K562 (cell line): ENCODE data around the gene TMEM69. TPM values are rescaled to one million over a fixed set of nuclear protein-coding genes. Genes with fewer than 3 reads are reported as not detected.
A peak's percentile ranks its signal among the peaks of the same experiment; 100 is the strongest.

Experiments used
- ATAC-seq: fragments of 200-7000 bp; cut with Tn5 transposase; 3 replicates; pipeline ENCODE4 v1.9.1; 2020; ENCODE audit warnings: moderate library complexity
- BruUV-seq: library from RNA; stranded (reverse); fragments of 400-500 nt; replicated peaks from 2 replicates; lab custom pipeline; 2021; lab: Mats Ljungman, UMichigan
- CTCF ChIA-PET: fragments of 300-600 bp; formaldehyde crosslinking; extraction: SDS; loops from one replicate; lab custom pipeline; 2021; ENCODE audit warnings: low intra/inter-chr PET ratio; lab: Yijun Ruan, JAX
- POLR2A ChIA-PET: fragments of 300-600, 350-650 bp; sonication (Branson Sonifier 250); formaldehyde crosslinking; extraction: SDS; loops from one replicate; lab custom pipeline; 2021; ENCODE audit warnings: antibody characterized with exemption, inconsistent platforms; lab: Yijun Ruan, JAX
- DNase-seq, 4 experiments: peaks; one replicate each; pipeline versions ENCODE4 v3.0.0 to v3.0.0-alpha.2; 2011 to 2018; ENCODE audit warnings: low spot score in 3 of 4, mixed read lengths in 3 of 4; ENCODE audit errors: extremely low read depth in 1 of 4
- FAIRE-seq: peaks from 2 replicates; lab custom pipeline; 2011; peaks lifted over from hg19 to GRCh38; lab: Jason Lieb, UNC
- H2AFZ ChIP-seq: 2 replicates; pipeline ENCODE4 v1.6.0; 2011; ENCODE audit warnings: low read depth, low read length, control low read depth, inconsistent platforms
- H3K27ac ChIP-seq: fragments of 200-600 bp; 3 replicates; pipeline ENCODE4 v1.8.0; 2011; ENCODE audit warnings: low read depth, mild to moderate bottlenecking, control low read depth, inconsistent platforms, low read length, moderate library complexity, mixed read lengths; ENCODE audit errors: extremely low read depth
- H3K27me3 ChIP-seq, 2 experiments: fragments of 300-600 bp in 1 of 2; 2 replicates in 1 of 2; 3 replicates in 1 of 2; pipeline versions ENCODE4 v1.6.0 to v1.8.0; 2011; ENCODE audit warnings: inconsistent platforms in 2 of 2, low read length in 2 of 2, mild to moderate bottlenecking in 1 of 2, mixed read lengths in 1 of 2, moderate library complexity in 1 of 2; ENCODE audit not compliant: control insufficient read depth in 2 of 2, insufficient read depth in 2 of 2
- H3K36me3 ChIP-seq: fragments of 300-600 bp; 3 replicates; pipeline ENCODE4 v1.8.0; 2011; ENCODE audit warnings: mild to moderate bottlenecking, low read length, inconsistent platforms; ENCODE audit not compliant: control insufficient read depth, insufficient read depth
- H3K4me1 ChIP-seq, 2 experiments: fragments of 200-600 bp in 1 of 2; replicated peaks in 1 of 2; 2 replicates in 1 of 2; 3 replicates in 1 of 2; pipeline versions ENCODE4 v1.5.1 to v1.8.0; 2011; ENCODE audit warnings: inconsistent platforms in 2 of 2, low read length in 2 of 2, mild to moderate bottlenecking in 1 of 2, mixed read lengths in 1 of 2, moderate library complexity in 1 of 2; ENCODE audit not compliant: control insufficient read depth in 2 of 2, insufficient read depth in 2 of 2
- H3K4me2 ChIP-seq: 2 replicates; pipeline ENCODE4 v1.6.1; 2011; ENCODE audit warnings: low read length, control low read depth, inconsistent platforms, mixed read lengths; ENCODE audit not compliant: insufficient read depth
- H3K4me3 ChIP-seq: fragments of 200-600 bp; sonication (generic), shearing (Covaris generic); 2 replicates; pipeline ENCODE4 v1.5.1; 2016; ENCODE audit warnings: control low read depth, inconsistent platforms
- H3K79me2 ChIP-seq: fragments of 200-600 bp; 3 replicates; pipeline ENCODE4 v1.8.0; 2011; ENCODE audit warnings: low read length, inconsistent platforms; ENCODE audit not compliant: control insufficient read depth, insufficient read depth
- H3K9ac ChIP-seq, 2 experiments: 2 replicates each; pipeline versions ENCODE4 v1.6.0 to v1.6.1; 2011; ENCODE audit warnings: low read depth in 2 of 2, low read length in 2 of 2, control low read depth in 1 of 2, inconsistent platforms in 1 of 2, mild to moderate bottlenecking in 1 of 2, mixed read lengths in 1 of 2; ENCODE audit not compliant: insufficient read depth in 1 of 2
- H3K9me1 ChIP-seq: one replicate; pipeline ENCODE4 v1.6.0; 2011; ENCODE audit warnings: inconsistent platforms, mild to moderate bottlenecking, low read length, moderate library complexity; ENCODE audit not compliant: control insufficient read depth, insufficient read depth
- H3K9me3 ChIP-seq: replicated peaks from 2 replicates; pipeline ENCODE4 v1.5.1; 2011; ENCODE audit warnings: low read depth, low read length, inconsistent platforms; ENCODE audit not compliant: control insufficient read depth, insufficient read depth
- H4K20me1 ChIP-seq: replicated peaks from 2 replicates; pipeline ENCODE4 v1.6.1; 2011; ENCODE audit warnings: low read length, inconsistent platforms, mixed read lengths; ENCODE audit not compliant: control insufficient read depth, insufficient read depth
- ARNT ChIP-seq, 2 experiments: fragments of 450-650 bp; IDR thresholded peaks; 2 replicates each; pipeline ENCODE4 v1.6.1; 2016; ENCODE audit warnings: mild to moderate bottlenecking in 1 of 2
- CBFA2T3 ChIP-seq: fragments of 450-650 bp; IDR thresholded peaks from 2 replicates; pipeline ENCODE4 v1.6.1; 2017
- CREB1 ChIP-seq, 2 experiments: sonication (generic) in 1 of 2; formaldehyde crosslinking in 1 of 2; IDR thresholded peaks; 2 replicates each; pipeline versions ENCODE4 v1.6.1 to v1.8.0; 2012 to 2022; ENCODE audit warnings: inconsistent platforms in 1 of 2, mild to moderate bottlenecking in 1 of 2, missing genetic modification reagents in 1 of 2, moderate library complexity in 1 of 2
- KDM1A ChIP-seq, 2 experiments: fragments of 450-650 bp; IDR thresholded peaks; 2 replicates each; pipeline ENCODE4 v1.6.1; 2016; ENCODE audit warnings: mild to moderate bottlenecking in 2 of 2
- LEF1 ChIP-seq: fragments of 450-650 bp; IDR thresholded peaks from 2 replicates; pipeline ENCODE4 v1.6.1; 2016; ENCODE audit warnings: mild to moderate bottlenecking
- RBM22 ChIP-seq: fragments of 200-400 bp; formaldehyde crosslinking; IDR thresholded peaks from 2 replicates; pipeline ENCODE4 v1.6.1; 2018; ENCODE audit warnings: low read length, low read depth; ENCODE audit not compliant: poor library complexity, severe bottlenecking
- RCOR1 ChIP-seq, 2 experiments: IDR thresholded peaks; 2 replicates each; pipeline ENCODE4 v1.6.1; 2012; ENCODE audit warnings: low read depth in 2 of 2, low read length in 2 of 2, borderline replicate concordance in 1 of 2, improper control_type of control experiment in 1 of 2
- WGBS: fragments of 100-300 bp; shearing (Covaris generic); methylation state at CpG from one replicate; pipeline ENCODE4 v1.1.6; 2016; ENCODE audit warnings: low coverage, mixed read lengths; ENCODE audit not compliant: insufficient coverage; ENCODE audit errors: missing lambda C conversion rate; 5-methylcytosine and 5-hydroxymethylcytosine counted together
- in situ Hi-C: fragments of 300-500 bp; cut with MboI; formaldehyde crosslinking; loops from 4 replicates; pipeline ENCODE4 v1.15.0; 2018; ENCODE audit warnings: inconsistent platforms, mixed read lengths
- intact Hi-C: fragments of 100-400 bp; cut with micrococcal nuclease; formaldehyde crosslinking; loops from 2 replicates; pipeline ENCODE4 v1.14.2; 2022
- polyA plus RNA-seq, 8 experiments: library from polyadenylated mRNA; depleted of rRNA in 4 of 8; stranded (reverse) in 5 of 8; unstranded in 3 of 8; fragments of >200 nt; fragmentation: Nextera tagmentation in 2 of 8; fragmentation: Illumina TruSeq in 1 of 8; extraction: Ambion mirVana in 2 of 8; extraction: Trizol in 1 of 8; gene quantifications; 2 replicates each; pipeline versions ENCODE4 v1.2.1 to v1.2.3, GENCODE V29; 2011 to 2014; ENCODE audit warnings: inconsistent platforms in 1 of 8, missing spikeins in 1 of 8
- total RNA-seq, 7 experiments: library from RNA; depleted of rRNA in 6 of 7; stranded (reverse); fragments of >200 nt in 6 of 7; fragmentation: Illumina TruSeq in 2 of 7; extraction: Trizol in 2 of 7; gene quantifications; 2 replicates each; pipeline versions ENCODE4 v1.2.1 to v1.2.3, GENCODE V29; 2011 to 2021; ENCODE audit warnings: low replicate concordance in 1 of 7

TMEM69 gene
- total and polyA plus RNA-seq, 9 of the 15 experiments (the other 6 are each of a cell fraction or from before 2014, with no cell fraction given) = 47.3 to 248 (median 103) TPM

GRCh38 chr1:45677751-45678245 lies 10.2 kb upstream of the TMEM69 start:
- H3K9me1 ChIP-seq = peaks cover 3% of the 10 kb centered on the region
- peaks cover 55% of the 10 kb centered on the region for H3K36me3 ChIP-seq
- CTCF ChIA-PET = no interaction called here
- H3K27me3 ChIP-seq = no peaks in the 10 kb centered on the region
- no peak for FAIRE-seq
- ATAC-seq = no peak
- H4K20me1 ChIP-seq = peaks cover 48% of the 10 kb centered on the region
- POLR2A ChIA-PET = interaction anchor here (1.2 to 8.9 kb wide), 4 partner anchors 9 to 32 kb away, joined by 3 to 95 read pairs (median 8); partner anchors contain the start of genes GPBP1L1 and TMEM69
- H3K4me3 ChIP-seq = no peak overlapping the region
- no peak overlapping the region for H3K4me2 ChIP-seq
- DNase-seq = no peak
- intact Hi-C loops (no loop called here), in situ Hi-C loops (no loop called here)
- 57% methylated on average over 3 of the region's 3 CpGs for WGBS
- no peak overlapping the region for H3K27ac ChIP-seq
- no peak overlapping the region for H3K9ac ChIP-seq
- peaks cover 5 to 17% of the 10 kb centered on the region in 2 experiments for H3K4me1 ChIP-seq
- no TSS peak for BruUV-seq
- H3K79me2 ChIP-seq = peaks cover 96% of the 10 kb centered on the region
- no peaks in the 10 kb centered on the region for H3K9me3 ChIP-seq
- no peak for TF ChIP-seq LEF1
- TF ChIP-seq ARNT (IDR thresholded peaks at IDR 0.05) = 0 out of 4 replicates have a peak, but pooled peaks of 1 of the 2 experiments have one; percentile 31
- H2AFZ ChIP-seq = no peak overlapping the region

- Histone ChIP-seq H2AFZ (no peak overlapping the region), H3K9ac (no peak overlapping the region), H3K27me3 (no peaks in the 10 kb centered on the region), H3K27ac (no peak overlapping the region)
- in situ Hi-C loops = no loop called here
- ATAC-seq (no peak), FAIRE-seq (no peak)
- intact Hi-C loops = no loop called here
- TF ChIP-seq CREB1 (IDR thresholded peaks at IDR 0.05) (no peak), CREB1 (CRISPR knock-in tag; IDR thresholded peaks at IDR 0.05) (no peak), RBM22 (no peak), KDM1A (IDR thresholded peaks at IDR 0.05) (peak in 1 of 2 experiments; percentile 81; a peak in 3 of 4 replicates), CBFA2T3 (peak; percentile 50), RCOR1 (IDR thresholded peaks at IDR 0.05; ENCODE audit: borderline replicate concordance in 1 of 2, low read depth in 2 of 2, low read length in 2 of 2) (peak in 1 of 2 experiments; percentile 73; a peak in 1 of 4 replicates)
- TF ChIP-seq, all 486 proteins: peak for 3
- ChIA-PET POLR2A (interaction anchor here (1.2 to 8.9 kb wide), 4 partner anchors 8 to 33 kb away, joined by 3 to 95 read pairs (median 8); partner anchors contain the start of genes GPBP1L1 and TMEM69), CTCF (no interaction called here)
- Histone ChIP-seq H3K9me3 (no peaks in the 10 kb centered on the region), H4K20me1 (peaks cover 43% of the 10 kb centered on the region), H3K36me3 (peaks cover 50% of the 10 kb centered on the region; the same call in 2 of the 3 replicates), H3K4me1 (peaks cover 9 to 19% of the 10 kb centered on the region in 2 experiments), H3K4me3 (no peak overlapping the region), H3K4me2 (no peak overlapping the region), H3K9me1 (peaks cover 3% of the 10 kb centered on the region), H3K79me2 (peaks cover 96% of the 10 kb centered on the region)
- no TSS peak for BruUV-seq
- no peak for DNase-seq
Observed at GRCh38 chr1:45678489-45678888, 9.5 kb upstream of the TMEM69 start.
